Activated CD8-positive, alpha-beta memory T cell treated with anti-CD3 and anti-CD28 coated beads, Interleukin-2, amount 10 ng/mL, durations not matched to agents 7 days and 5 days (primary cell): Measurements from ENCODE around the gene CPHXL2. TPM values are rescaled to one million over a fixed set of nuclear protein-coding genes. Genes with fewer than 3 reads are reported as not detected.
A peak's percentile ranks its signal among the peaks of the same experiment; 100 is the strongest.

ENCODE experiments used
- ATAC-seq: fragments of 150-1000 bp; cut with Tn5 transposase; one replicate; pipeline ENCODE4 v1.10.0; 2021; ENCODE audit warnings: moderate library complexity
- CTCF ChIA-PET: fragments of 350-600 bp; sonication (Branson Sonifier 250); formaldehyde crosslinking; loops from one replicate; lab custom pipeline; 2021; ENCODE audit warnings: antibody characterized with exemption; lab: Charles Lee
- DNase-seq: peaks from one replicate; pipeline ENCODE4 v3.0.0-alpha.2; 2020
- H3K27ac Mint-ChIP-seq: one replicate; pipeline ENCODE4 v1.8.0; 2021; ENCODE audit warnings: mild to moderate bottlenecking, mixed read lengths
- H3K27me3 Mint-ChIP-seq: one replicate; pipeline ENCODE4 v1.8.0; 2021; ENCODE audit warnings: mixed read lengths
- H3K36me3 Mint-ChIP-seq: one replicate; pipeline ENCODE4 v1.8.0; 2021; ENCODE audit warnings: mild to moderate bottlenecking, mixed read lengths
- H3K4me1 Mint-ChIP-seq: one replicate; pipeline ENCODE4 v1.8.0; 2021; ENCODE audit warnings: mixed read lengths
- H3K4me3 Mint-ChIP-seq: one replicate; pipeline ENCODE4 v1.8.0; 2021; ENCODE audit warnings: mild to moderate bottlenecking, moderate library complexity, mixed read lengths
- H3K9me3 Mint-ChIP-seq: one replicate; pipeline ENCODE4 v1.8.0; 2022; ENCODE audit warnings: low read depth, mixed read lengths
- total RNA-seq, 2 experiments: library from RNA; stranded (reverse); gene quantifications; one replicate each; pipeline ENCODE4 v1.2.3, GENCODE V29; 2021

The CPHXL2 gene
- total RNA-seq, 2 experiments from 2014 or later: not detected

GRCh38 chr16:75660321-75660720 lies 16.5 kb downstream of the CPHXL2 start:
- Mint-ChIP-seq H3K4me3 (no peak overlapping the region), H3K36me3 (peaks cover 40% of the 10 kb centered on the region), H3K9me3 (no peaks in the 10 kb centered on the region), H3K27me3 (no peaks in the 10 kb centered on the region), H3K4me1 (peaks cover 2% of the 10 kb centered on the region), H3K27ac (no peak overlapping the region)
- DNase-seq (no peak), ATAC-seq (no peak)
- CTCF ChIA-PET: no interaction called here

- Mint-ChIP-seq H3K9me3 (no peaks in the 10 kb centered on the region), H3K27ac (no peak overlapping the region), H3K4me1 (peaks cover 12% of the 10 kb centered on the region), H3K27me3 (no peaks in the 10 kb centered on the region), H3K4me3 (no peak overlapping the region), H3K36me3 (peaks cover 50% of the 10 kb centered on the region)
- CTCF ChIA-PET: interaction anchor here (0.9 kb wide), 1 partner anchor 141 kb away, joined by 3 read pairs; no protein-coding TSS in a partner anchor
- no peak for ATAC-seq
- DNase-seq: no peak
Measured at GRCh38 chr16:75658175-75658574, 18.6 kb downstream of the CPHXL2 start.

DNA sequence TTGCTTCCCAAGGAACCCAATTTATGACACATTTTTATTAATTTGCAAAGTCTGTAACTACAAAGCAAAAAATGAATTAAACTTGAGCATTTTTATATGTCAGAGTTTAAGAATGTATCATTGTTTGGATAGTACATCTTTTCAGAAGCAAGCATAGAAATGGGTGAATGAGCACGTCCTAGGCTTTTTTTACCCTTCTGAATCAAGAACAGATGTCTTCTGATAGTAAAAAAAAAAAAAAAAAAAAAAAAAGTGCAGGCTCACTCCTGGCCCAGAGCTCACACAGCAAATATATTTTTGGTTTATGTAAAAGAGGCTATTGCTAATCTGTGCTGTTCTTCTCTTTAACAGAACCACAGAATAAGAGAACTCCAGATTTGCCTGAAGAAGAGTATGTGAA lies 22.9 kb downstream of the CPHXL2 start:
- Mint-ChIP-seq H3K36me3 (peaks cover 61% of the 10 kb centered on the region), H3K4me1 (peaks cover 38% of the 10 kb centered on the region)

GRCh38 chr16:75648265-75649076 lies 28.3 kb downstream of the CPHXL2 start:
- CTCF ChIA-PET: interaction anchor here (0.8 to 7.6 kb wide), 10 partner anchors 8 to 214 kb away, joined by 3 to 63 read pairs (median 4); partner anchors contain the start of genes ADAT1, CFDP1 and TMEM231

More for the DNA sequence above, 22.9 kb downstream of the CPHXL2 start:
- no peak for DNase-seq
- H3K4me3 Mint-ChIP-seq: no peak overlapping the region
- no peaks in the 10 kb centered on the region for H3K27me3 Mint-ChIP-seq
- no peak for ATAC-seq
- H3K9me3 Mint-ChIP-seq: no peaks in the 10 kb centered on the region
- H3K27ac Mint-ChIP-seq: peak overlapping the region; percentile 59
- CTCF ChIA-PET: no interaction called here

DNA sequence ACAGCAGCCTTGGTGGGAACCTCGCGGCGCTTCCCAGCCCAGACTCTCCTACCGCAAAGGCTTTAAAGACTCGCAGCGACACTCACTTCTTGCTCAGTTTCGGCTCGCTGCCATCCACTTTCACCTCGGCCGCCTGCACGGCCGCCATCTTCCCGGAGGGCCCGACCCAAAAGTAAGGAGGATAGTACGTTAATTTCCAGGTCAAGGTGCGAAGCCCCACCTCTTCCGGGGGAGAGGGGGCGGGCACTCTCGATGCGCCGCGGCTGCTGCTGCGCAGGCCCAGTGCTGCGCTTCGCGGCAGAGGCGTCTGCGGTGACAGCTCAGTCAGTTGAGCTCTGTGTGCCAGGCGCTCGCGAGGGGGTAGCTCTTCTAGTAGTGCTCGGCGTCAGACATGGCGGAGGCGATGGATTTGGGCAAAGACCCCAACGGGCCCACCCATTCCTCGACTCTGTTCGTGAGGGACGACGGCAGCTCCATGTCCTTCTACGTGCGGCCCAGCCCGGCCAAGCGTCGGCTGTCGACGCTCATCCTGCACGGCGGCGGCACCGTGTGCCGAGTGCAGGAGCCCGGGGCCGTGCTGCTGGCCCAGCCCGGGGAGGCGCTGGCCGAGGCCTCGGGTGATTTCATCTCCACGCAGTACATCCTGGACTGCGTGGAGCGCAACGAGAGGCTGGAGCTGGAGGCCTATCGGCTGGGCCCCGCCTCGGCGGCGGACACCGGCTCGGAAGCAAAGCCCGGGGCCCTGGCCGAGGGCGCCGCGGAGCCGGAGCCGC lies 29.1 kb downstream of the CPHXL2 start, which contains the start of the genes KARS1 and TERF2IP:
KARS1 (minus strand) TSS at position 174 of the 773 bp plus-strand sequence; CDS start at position 148, 26 bp downstream.
TERF2IP (plus strand) TSS at position 282 of the 773 bp plus-strand sequence; CDS start at position 392, 110 bp downstream.
- CTCF ChIA-PET: interaction anchor here (0.7 to 7.6 kb wide), 9 partner anchors 9 to 214 kb away, joined by 3 to 63 read pairs (median 3); partner anchors contain the start of genes ADAT1, CFDP1, TMEM170A and TMEM231
- no peaks in the 10 kb centered on the region for H3K27me3 Mint-ChIP-seq
- H3K4me3 Mint-ChIP-seq: peak within 1 kb of the TSS; percentile 81
- peaks cover 55% of the 10 kb centered on the region for H3K4me1 Mint-ChIP-seq
- peaks cover 39% of the 10 kb centered on the region for H3K36me3 Mint-ChIP-seq
- peak; percentile 97 for DNase-seq
- H3K9me3 Mint-ChIP-seq: no peaks in the 10 kb centered on the region
- ATAC-seq: peak; percentile 90
- H3K27ac Mint-ChIP-seq: peak within 1 kb of the TSS; percentile 98

More at GRCh38 chr16:75648265-75649076, 28.3 kb downstream of the CPHXL2 start:
- peaks cover 58% of the 10 kb centered on the region for H3K4me1 Mint-ChIP-seq
- H3K9me3 Mint-ChIP-seq: no peaks in the 10 kb centered on the region
- no peaks in the 10 kb centered on the region for H3K27me3 Mint-ChIP-seq
- DNase-seq: peak; percentile 92
- peak overlapping the region; percentile 81 for H3K4me3 Mint-ChIP-seq
- H3K27ac Mint-ChIP-seq: peak overlapping the region; percentile 97
- H3K36me3 Mint-ChIP-seq: peaks cover 39% of the 10 kb centered on the region
- ATAC-seq: peak; percentile 35

GRCh38 chr16:75647112-75647491 lies 29.7 kb downstream of the CPHXL2 start:
- peak overlapping the region; percentile 81 for H3K4me3 Mint-ChIP-seq
- no peaks in the 10 kb centered on the region for H3K9me3 Mint-ChIP-seq
- ATAC-seq (peak; percentile 25), DNase-seq (no peak)
- no peaks in the 10 kb centered on the region for H3K27me3 Mint-ChIP-seq
- H3K36me3 Mint-ChIP-seq: peaks cover 43% of the 10 kb centered on the region
- H3K4me1 Mint-ChIP-seq: peaks cover 54% of the 10 kb centered on the region
- CTCF ChIA-PET: interaction anchor here (0.7 to 7.6 kb wide), 7 partner anchors 10 to 213 kb away, joined by 3 to 63 read pairs (median 4); partner anchors contain the start of genes ADAT1, CFDP1, TMEM170A and TMEM231
- H3K27ac Mint-ChIP-seq: peak overlapping the region; percentile 98

GRCh38 chr16:75644240-75645012 lies 32.4 kb downstream of the CPHXL2 start:
- Mint-ChIP-seq H3K27ac (peak overlapping the region; percentile 75), H3K9me3 (no peaks in the 10 kb centered on the region), H3K4me1 (peaks cover 40% of the 10 kb centered on the region), H3K27me3 (no peaks in the 10 kb centered on the region), H3K4me3 (peak overlapping the region; percentile 66), H3K36me3 (peaks cover 50% of the 10 kb centered on the region)
- CTCF ChIA-PET: interaction anchor here (1.8 to 7.6 kb wide), 2 partner anchors 23 to 127 kb away, joined by 7 to 63 read pairs; partner anchors contain the start of gene ADAT1
- no peak for ATAC-seq
- DNase-seq: no peak

- CTCF ChIA-PET: interaction anchor here (1.3 kb wide), 1 partner anchor 124 kb away, joined by 4 read pairs; no protein-coding TSS in a partner anchor
- H3K9me3 Mint-ChIP-seq: no peaks in the 10 kb centered on the region
- H3K27me3 Mint-ChIP-seq: no peaks in the 10 kb centered on the region
Measured at GRCh38 chr16:75640598-75640997, 36.2 kb downstream of the CPHXL2 start.

GRCh38 chr16:75635036-75635435 lies 41.8 kb downstream of the CPHXL2 start:
- CTCF ChIA-PET: interaction anchor here (1.5 kb wide), 1 partner anchor 12 kb away, joined by 3 read pairs; the partner anchor contains the start of genes KARS1 and TERF2IP
- ATAC-seq: no peak
- no peak for DNase-seq
- no peak overlapping the region for H3K4me3 Mint-ChIP-seq
- H3K36me3 Mint-ChIP-seq: peaks cover 69% of the 10 kb centered on the region
- no peaks in the 10 kb centered on the region for H3K27me3 Mint-ChIP-seq
- no peak overlapping the region for H3K27ac Mint-ChIP-seq
- no peaks in the 10 kb centered on the region for H3K9me3 Mint-ChIP-seq
- H3K4me1 Mint-ChIP-seq: peaks cover 9% of the 10 kb centered on the region

More at GRCh38 chr16:75640598-75640997, 36.2 kb downstream of the CPHXL2 start:
- no peak overlapping the region for H3K27ac Mint-ChIP-seq
- peaks cover 67% of the 10 kb centered on the region for H3K36me3 Mint-ChIP-seq
- peaks cover 36% of the 10 kb centered on the region for H3K4me1 Mint-ChIP-seq
- ATAC-seq (no peak), DNase-seq (no peak)
- no peak overlapping the region for H3K4me3 Mint-ChIP-seq

GRCh38 chr16:75632857-75633256 lies 44.0 kb downstream of the CPHXL2 start:
- H3K4me3 Mint-ChIP-seq: no peak overlapping the region
- CTCF ChIA-PET: interaction anchor here (1.0 kb wide), 1 partner anchor 399 kb away, joined by 3 read pairs; no protein-coding TSS in a partner anchor

DNA sequence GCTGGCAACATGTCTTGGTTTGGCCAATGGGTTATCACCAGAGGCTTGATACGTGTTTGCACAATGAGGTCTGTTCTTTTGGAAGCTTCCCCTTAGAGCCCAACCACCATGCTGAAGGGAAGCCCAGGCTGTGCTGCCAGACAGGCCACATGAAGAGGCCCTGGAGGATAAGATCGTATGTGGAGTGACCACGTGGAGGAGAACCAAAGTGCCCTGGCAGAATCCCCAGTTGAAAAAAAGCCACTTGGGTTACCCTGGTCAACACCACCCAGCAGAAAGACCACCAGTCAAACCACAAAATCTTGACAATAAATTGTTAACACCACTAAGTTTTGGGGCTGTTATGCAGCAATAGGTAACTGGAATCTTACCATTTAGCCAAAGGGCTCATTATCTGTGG lies 46.8 kb downstream of the CPHXL2 start:
- H3K4me1 Mint-ChIP-seq: peaks cover 29% of the 10 kb centered on the region
- H3K4me3 Mint-ChIP-seq: no peak overlapping the region

More at GRCh38 chr16:75632857-75633256, 44.0 kb downstream of the CPHXL2 start:
- Mint-ChIP-seq H3K27me3 (no peaks in the 10 kb centered on the region), H3K27ac (no peak overlapping the region), H3K36me3 (peaks cover 73% of the 10 kb centered on the region), H3K4me1 (peaks cover 23% of the 10 kb centered on the region), H3K9me3 (no peaks in the 10 kb centered on the region)
- ATAC-seq: no peak
- DNase-seq: no peak

DNA sequence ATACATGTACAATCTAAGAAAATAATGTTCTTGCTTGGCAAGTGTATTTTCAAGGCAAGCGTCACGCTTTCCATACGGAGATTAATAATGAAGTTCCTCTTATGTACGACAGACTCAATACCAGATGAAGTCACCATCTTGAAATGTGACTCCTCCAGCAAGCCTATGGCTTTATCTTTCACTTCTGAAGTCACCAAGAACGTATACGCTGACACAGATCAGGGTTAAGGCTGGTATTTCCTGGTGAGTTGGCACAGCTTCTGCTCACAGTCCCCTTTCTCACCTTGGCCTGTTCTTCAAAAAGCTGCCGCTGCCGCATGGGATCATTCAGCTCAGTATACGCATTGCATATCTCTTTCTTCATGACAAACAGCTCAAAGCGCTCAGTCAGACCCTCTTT lies 47.7 kb downstream of the CPHXL2 start:
- H3K4me3 Mint-ChIP-seq: no peak overlapping the region
- peaks cover 30% of the 10 kb centered on the region for H3K4me1 Mint-ChIP-seq
- no peak for ATAC-seq
- H3K27ac Mint-ChIP-seq: peak overlapping the region; percentile 42
- CTCF ChIA-PET: no interaction called here
- H3K27me3 Mint-ChIP-seq: no peaks in the 10 kb centered on the region
- H3K36me3 Mint-ChIP-seq: peaks cover 74% of the 10 kb centered on the region
- DNase-seq: no peak
- H3K9me3 Mint-ChIP-seq: no peaks in the 10 kb centered on the region

More for the DNA sequence above, 46.8 kb downstream of the CPHXL2 start:
- Mint-ChIP-seq H3K27me3 (no peaks in the 10 kb centered on the region), H3K9me3 (no peaks in the 10 kb centered on the region), H3K36me3 (peaks cover 71% of the 10 kb centered on the region), H3K27ac (peak overlapping the region; percentile 42)
- CTCF ChIA-PET: interaction anchor here (1.6 kb wide), 1 partner anchor 10 kb away, joined by 7 read pairs; no protein-coding TSS in a partner anchor
- DNase-seq (no peak), ATAC-seq (no peak)
